NCI-H2081 (cell line): ENCODE measurements around the gene IL32.

Experiments used
- DNase-seq, 2 experiments: peaks; one replicate each; lab custom pipeline; 2025; lab: John Stamatoyannopoulos, UW

Gene IL32

DNA sequence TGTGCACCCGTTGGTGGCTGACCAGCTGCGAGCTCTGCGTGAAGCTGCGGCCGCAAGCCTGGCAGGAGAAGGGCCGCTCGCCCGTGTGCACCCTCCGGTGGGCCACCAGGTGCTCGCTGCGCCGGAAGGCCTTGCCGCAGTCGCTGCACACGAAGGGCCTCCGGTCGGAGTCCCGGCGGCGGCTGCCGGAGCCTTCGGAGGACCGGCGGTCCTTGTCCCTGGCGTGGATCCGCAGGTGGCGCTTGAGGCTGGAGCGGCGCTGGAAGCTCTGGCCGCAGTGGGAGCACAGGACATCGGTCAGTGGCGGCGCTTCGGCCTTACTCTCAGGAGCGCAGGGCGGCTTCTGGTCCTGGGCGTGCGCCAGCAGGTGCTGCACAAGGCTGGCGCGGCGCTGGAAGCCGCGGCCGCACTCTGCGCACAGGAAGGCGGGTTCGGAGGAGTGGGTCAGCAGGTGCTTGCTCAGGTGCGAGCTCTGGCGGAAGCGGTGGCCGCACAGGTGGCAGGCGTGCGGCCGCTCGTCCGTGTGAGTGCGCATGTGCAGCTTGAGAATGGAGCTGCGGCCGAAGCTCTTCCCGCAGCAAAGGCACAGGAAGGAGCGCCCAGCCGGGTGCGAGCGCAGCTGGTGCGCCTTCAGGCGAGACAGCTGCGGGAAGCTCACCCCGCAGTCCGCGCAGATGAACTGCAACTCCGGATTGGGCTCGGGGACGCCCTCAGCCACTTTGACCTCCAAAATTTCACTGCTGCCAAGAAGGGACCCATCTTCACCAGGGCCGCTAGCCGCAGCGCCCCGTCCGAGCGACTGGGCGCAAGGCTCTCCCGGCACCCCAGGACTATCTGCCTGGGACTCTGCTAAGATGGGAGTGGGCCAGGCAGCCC lies 24.5 kb downstream of the IL32 start:
- peak; percentile 8 to 63 for DNase-seq

GRCh38 chr16:3091551-3091950 lies 26.1 kb downstream of the IL32 start:
- no peak for DNase-seq

DNA sequence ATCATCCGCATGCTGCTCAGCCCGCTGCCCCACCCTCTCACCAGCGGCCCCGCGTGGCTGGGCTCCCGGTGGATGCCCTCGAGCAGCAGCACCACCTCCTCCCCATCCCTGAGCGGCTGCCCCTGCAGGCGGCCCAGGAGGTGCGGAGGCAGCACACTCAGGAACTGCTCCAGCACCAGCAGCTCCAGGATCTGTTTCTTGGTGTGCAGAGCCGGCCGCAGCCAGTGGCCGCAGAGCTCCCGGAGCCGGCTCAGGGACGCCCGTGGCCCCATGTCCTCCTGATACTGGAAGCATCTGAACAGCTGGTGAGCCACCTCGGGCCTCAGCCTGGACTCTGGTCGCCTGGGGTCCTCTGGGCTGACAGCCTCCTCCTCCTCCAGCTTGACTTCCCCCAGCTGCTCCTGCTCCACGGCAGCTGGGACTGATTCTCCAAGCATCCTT lies 27.1 kb downstream of the IL32 start:
- no peak for DNase-seq

DNA sequence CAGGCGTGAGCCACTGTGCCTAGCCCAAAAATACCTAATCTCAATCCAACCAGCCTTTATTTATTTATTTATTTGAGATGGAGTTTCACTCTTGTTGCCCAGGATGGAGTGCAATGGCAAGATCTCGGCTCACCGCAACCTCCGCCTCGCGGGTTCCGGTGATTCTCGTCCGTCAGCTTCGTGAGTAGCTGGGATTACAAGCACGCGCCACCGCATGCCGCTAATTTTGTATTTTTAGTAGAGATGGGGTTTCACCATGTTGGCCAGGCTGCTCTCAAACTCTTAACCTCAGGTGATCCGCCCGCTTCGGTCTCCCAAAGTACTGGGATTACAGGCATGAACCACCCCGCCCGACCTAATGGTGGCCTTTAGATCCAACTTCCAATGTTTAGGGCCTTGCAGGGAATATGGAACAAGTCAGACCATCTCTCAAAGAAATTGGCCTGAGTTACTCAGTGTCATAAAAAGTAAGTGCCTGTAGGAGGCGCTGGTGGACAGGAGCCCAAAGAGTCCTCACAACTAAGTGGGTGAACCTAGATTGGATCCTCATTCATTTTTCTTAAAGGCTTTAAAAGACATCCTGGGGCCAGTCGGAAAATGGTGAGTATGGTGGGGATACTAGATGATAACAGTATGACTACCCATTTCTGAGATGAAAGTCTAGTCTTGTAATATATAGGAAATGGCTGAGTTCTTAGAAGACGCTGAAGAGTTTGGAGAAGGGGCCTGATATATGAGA lies 29.0 kb downstream of the IL32 start:
- DNase-seq: no peak

- no peak for DNase-seq
Measured at GRCh38 chr16:3095869-3096268, 30.4 kb downstream of the IL32 start.

GRCh38 chr16:3096362-3096761 lies 30.9 kb downstream of the IL32 start:
- no peak for DNase-seq

GRCh38 chr16:3097266-3097665 lies 31.8 kb downstream of the IL32 start:
- DNase-seq: no peak

DNA sequence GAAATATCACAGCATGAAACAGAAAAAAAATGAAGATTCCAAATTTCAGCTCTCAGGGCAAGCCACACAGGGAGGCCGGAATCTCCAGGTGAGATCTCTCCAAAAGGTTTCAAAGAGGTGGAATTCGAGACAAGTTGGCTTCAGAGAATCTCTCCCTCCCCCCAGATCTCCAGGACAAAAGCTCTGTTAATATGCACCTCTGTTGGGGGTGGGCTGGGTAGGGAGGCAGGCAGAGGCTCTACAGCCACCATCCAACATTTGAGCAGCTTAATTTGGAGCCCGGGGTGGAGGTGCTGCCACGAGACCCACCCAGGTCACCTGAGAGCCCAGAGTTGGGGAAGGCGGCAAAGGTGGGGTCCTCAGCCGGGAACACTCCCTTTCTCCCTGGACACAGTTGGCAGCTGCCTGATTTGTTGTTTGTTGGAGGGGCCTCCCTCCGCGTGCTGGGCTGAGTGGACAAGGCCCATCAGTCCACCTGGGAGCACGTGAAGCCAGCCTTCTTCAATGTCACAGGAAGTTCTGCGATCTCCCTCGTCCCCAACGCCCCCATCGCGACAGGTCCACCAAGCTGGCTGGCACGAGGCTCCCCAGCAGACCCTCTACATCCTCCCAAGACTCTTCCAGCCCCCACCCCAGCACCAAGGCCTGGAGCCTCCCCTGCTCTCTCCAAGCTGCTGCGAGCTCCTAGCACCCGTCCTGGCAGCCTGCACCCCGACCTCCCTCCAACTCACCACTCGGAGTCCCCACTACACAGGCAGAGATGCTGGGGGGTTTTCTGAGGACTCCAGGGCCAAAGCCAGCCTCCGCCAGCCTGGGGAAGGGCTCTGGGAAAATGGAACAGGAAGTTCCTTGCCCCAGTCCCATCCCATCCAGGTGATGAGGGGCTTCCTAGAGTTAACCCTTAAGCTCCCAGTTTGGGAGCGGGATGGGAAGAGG lies 33.3 kb downstream of the IL32 start, which contains the start of gene ZSCAN10:
ZSCAN10 (minus strand) TSS at position 836 of the 936 bp plus-strand sequence. CDS start 6,357 bp downstream, outside the sequence.
- DNase-seq: no peak

- no peak for DNase-seq
Measured at GRCh38 chr16:3099395-3099731, 33.9 kb downstream of the IL32 start.

DNA sequence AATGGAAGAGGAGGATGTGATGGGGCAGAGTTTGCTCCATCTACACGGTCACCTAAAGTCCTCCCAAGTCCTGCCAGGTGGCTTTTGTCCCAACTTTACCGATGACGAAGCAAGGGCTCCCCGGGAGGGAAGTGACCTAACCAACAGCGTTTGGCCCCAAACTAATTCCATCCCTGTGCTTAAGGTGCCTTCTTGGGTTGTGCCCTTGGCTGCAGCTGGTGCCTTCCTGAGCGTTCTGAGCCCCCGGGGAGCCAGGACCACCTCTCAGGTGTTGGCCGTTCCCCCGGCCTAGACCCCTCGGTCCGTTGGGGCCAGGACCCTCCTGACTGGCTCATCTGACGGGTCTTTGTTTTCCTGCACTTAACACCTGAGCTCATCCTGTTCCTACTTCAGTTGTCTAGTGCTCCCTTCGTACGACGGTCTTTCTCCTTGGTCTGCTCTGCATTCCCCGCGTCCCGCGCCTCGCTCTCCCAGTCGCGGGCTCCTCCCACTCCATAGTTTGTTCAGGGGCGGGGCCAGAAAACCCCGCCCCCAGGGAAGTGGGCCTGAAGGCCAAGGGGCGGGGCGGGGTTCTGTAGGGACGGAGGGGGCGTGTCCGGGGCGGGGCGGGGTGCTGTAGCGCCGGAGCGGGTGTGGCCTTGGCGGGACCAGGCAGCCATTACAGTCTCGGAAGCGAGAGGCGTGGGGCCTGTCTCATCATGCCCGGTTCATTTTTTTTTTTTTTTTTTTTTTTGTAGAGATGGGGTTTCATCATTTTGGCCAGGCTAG lies 34.5 kb downstream of the IL32 start:
- DNase-seq: peak; percentile 81 to 88

DNA sequence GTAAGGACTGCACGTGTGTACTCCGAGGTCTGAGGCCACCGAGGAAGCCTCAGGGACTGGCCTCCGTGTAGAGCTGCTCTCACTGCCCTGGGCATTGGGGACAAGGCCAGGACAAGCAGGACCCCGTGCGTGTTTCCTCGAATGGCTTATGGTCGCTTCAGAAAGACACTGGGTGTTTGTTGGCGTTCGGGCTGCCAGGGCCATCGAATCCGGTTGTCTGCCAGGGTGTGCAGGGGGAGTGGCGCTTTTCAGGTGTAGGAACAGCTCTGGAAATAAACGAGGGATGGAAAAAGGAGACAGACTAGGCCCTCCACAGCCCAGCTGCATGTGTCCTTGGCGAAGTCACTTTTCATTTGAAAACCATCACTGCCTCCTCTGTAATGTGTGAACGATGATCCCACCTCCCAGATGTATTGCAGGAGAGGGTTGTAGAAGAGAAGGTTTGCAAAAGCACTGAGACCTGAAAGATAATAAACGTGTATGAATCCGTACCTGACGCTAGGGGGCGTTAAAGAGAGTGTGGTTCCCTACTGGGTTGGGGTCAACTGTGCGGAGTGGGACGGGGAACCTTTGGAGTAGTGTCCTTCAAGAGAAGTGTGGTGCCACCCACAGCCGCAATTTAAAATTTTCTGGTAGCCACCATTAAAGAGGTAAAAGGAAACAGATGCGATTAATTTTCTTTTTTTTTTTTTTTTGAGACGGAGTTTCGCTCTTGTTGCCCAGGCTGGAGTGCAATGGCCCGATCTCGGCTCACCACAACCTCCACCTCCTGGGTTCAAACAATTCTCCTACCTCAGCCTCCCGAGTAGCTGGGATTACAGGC lies 35.8 kb downstream of the IL32 start:
- DNase-seq: peak in 1 of 2 experiments; percentile 6

DNA sequence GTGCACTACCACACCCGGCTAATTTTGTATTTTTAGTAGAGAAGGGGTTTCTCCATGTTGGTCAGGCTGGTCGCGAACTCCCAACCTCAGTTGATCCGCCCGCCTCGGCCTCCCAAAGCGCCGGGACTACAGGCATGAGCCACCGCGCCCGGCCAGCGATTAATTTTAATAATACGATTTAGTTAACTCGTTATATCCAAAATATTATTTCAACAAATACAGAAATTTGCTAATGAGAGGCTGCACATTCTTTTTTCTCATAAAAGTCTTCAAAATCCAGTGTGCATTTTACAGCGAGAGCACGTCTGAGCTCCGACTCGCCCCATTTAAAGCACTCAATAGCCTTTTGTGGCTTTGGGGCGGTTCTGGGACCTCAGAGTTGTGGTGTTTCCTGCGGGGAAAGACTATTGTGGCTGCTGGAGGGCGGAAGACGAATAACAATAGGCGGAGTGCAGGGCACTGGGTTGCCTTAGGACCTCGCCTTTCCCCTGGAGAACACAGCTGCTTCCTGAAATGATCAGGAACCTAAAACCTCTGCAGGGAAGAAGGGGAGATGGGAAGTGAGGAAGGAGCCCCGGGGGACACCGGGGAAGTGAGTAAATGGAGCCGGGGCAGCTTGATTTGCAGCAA lies 36.5 kb downstream of the IL32 start:
- DNase-seq: no peak

DNA sequence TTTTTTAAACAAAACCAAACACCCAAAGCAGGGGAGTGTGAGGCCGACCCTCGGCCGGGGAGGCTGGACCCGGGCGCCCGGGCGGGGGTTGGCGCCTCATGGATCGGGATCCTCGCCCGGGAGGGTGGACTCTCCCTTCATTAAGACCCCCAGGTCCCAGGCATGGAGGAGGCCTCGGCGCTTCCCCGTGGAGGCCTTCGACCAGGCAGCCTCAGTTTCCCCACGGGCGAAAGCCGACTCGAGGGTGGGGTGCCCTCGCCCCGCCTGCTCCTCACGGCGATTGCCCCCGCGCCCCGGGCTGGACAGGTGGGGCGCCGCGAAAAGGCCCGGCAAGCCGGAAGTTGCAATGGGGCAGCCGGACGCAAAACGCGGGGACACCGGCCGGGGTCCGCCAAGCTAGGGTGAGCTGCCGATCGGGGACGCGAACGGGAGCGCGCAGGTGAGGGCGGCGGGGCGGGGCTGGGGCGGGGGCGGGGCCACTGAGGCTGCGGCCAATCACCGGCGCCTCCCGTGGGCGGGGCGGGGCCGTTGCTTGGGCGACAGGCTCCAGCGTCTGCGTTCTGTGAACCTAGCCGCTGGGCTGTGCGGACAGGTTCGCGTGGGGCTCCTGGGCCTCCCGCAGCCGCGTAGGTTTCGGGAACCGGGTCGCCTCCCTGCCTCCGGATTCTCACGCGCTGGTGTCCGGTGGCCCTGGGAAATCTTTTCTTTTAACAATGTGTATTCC lies 40.9 kb downstream of the IL32 start:
- peak; percentile 90 to 93 for DNase-seq

GRCh38 chr16:3112058-3112880 lies 46.8 kb downstream of the IL32 start, which contains the start of gene ZNF205:
ZNF205 (plus strand) TSS chr16:3112586; CDS start chr16:3113431, 845 bp downstream.
- DNase-seq: peak; percentile 81 to 92

- DNase-seq: peak in 1 of 2 experiments; percentile 20
Measured at GRCh38 chr16:3112881-3113574, 47.6 kb downstream of the IL32 start.

- peak in 1 of 2 experiments; percentile 54 for DNase-seq
Measured at GRCh38 chr16:3113765-3114479, 48.5 kb downstream of the IL32 start.

DNA sequence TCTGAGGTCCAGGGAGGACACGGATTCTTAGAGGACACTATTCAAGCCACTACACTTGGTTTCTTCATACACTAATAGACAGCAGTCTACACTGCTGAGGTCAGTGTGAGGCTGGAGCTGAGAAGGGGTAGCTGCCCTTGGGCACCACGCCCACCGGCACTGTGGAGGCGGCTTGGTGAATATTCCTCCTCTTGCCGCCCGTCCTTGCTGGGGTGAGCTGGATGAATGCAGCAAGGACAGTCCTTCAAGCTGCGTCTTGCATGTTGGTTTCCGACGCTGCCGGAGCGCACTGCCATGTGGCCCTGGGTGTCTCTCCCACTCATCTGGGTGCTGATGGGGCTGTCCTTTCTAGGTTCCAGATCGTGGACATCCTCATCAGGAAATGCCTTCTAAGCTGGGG lies 49.6 kb downstream of the IL32 start:
- no peak for DNase-seq
